CD4-positive, alpha-beta T cell treated with Interleukin-10 for 1 hour (primary cell): ENCODE measurements around the gene MCU.
"Not testable (repeated sequence)": the region's sequence is repeated elsewhere in the genome, so short reads cannot be mapped to it uniquely, and the experiment has no call there.

Experiments
- DNase-seq: peaks from one replicate; pipeline ENCODE4 v3.0.0-alpha.2; 2020

The MCU gene, protein sequence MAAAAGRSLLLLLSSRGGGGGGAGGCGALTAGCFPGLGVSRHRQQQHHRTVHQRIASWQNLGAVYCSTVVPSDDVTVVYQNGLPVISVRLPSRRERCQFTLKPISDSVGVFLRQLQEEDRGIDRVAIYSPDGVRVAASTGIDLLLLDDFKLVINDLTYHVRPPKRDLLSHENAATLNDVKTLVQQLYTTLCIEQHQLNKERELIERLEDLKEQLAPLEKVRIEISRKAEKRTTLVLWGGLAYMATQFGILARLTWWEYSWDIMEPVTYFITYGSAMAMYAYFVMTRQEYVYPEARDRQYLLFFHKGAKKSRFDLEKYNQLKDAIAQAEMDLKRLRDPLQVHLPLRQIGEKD

GRCh38 chr10:72691863-72692743 is at the start of gene MCU:
TSS of gene MCU (plus strand) at chr10:72692143. CDS start at chr10:72692152, 9 bp downstream.
- peak; percentile 93 for DNase-seq

DNA sequence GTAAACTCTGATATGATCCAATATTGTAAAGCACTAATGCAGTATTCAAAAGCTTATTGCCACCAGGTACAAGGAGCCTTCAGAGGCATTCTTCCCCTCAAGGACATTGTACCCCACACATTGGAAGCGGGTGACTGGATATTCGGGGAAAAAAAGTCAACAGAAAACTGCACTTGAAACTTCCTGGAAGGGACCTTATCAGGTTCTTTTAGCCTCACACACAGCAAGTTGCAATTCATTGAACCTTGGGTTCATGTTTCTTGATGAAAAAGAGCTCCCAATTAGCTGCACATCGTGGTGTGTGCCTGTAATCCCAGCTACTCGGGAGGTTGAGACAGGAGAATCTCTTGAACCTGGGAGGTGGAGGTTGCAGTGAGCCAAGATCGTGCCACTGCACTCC is 49.6 kb upstream of the MCU start:
- no peak for DNase-seq

DNA sequence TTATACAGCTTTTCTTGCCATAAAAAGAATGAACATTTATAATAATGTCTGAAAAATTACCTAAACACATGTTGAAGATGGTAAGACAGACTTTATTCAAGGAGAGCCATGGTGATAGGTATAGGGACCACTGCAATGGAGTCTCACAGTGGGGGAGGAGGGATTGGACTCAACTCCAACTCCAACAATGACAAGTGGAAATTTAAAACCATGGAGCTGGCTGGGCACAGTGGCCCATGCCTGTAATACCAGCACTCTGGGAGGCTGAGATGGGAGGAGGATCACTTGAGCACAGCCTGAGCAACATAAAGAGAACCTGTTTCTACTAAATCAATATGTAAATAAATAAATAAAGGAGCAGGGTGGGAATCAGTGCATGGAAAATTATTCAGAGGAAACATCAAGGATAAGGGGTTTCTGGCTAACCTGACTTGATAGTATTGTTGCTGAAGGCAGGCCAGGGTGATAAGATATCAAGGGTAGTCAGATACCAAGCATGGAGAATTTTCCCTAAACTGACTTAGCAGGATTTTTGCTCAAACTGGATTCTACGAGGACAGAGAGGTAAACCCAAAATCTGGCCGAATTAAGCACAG is 46.6 kb upstream of the MCU start:
- no peak for DNase-seq

DNA sequence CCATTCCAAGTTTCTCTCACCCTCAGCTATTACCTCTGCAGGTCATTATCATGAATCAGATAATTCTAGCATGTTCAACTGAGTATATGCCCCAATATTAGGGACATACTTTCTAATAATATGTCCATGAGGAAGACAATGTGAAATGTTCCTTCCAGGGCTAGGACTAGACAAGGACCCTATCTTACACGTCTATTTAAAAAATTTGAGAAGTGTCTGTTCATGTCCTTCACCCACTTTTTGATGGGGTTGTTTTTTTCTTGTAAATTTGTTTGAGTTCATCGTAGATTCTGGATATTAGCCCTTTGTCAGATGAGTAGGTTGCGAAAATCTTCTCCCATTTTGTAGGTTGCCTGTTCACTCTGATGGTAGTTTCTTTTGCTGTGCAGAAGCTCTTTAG is 45.0 kb upstream of the MCU start:
- DNase-seq: not testable (repeated sequence)

- DNase-seq: no peak
Observed at GRCh38 chr10:72648301-72648700, 43.6 kb upstream of the MCU start.

- no peak for DNase-seq
Observed at GRCh38 chr10:72649291-72649690, 42.7 kb upstream of the MCU start.

DNA sequence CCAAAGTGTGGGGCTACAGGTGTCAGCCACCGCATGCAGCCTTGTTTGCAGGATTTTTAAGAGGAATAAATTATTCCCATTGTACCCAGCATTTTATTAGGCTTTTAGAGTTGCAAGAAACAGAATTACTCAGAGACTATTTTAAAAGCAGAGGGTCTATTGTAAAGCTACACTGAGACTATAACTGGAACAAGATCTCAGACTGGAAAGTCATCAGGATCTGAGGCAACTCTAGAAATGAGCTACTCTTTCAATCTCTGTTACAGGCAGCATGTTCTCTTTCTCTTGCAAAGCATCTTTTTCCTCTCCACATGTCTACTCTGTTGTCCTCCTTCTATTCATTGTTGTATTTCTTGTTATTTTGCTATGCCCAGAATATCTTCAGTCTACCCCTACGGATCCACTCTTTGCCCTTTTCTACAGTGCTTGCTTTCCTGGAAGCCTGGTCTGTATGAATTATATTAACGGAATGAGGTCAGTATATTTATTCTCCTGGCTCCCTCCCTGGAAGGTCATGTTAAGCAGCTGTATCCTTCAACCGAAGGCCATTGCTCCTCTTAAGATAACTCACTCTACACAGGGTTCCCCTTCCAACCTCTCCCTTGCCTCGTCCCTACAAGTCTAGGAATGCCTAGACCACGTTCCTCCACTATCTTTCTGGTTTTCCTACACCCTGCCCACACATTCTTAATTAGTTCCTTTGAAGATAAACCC is 38.4 kb upstream of the MCU start:
- no peak for DNase-seq

DNA sequence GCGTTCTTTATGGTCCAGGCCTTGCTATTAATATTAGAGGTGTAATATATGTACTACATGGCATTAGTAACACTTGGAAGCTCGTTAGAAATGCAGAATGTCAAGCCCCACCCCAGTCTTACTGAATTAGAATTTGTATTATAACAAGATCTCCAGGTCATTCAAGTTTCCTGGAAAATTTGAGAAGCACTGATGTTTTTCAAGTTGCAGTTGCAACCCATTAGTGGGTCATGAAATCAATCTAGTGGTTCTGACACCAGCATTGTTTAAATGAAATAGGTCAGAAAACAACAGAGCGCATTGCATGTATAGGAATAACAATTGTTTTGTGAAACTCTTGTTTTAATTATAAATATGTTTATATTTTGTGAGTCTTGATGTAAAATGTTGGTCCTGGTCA is 37.2 kb upstream of the MCU start:
- no peak for DNase-seq

GRCh38 chr10:72658696-72659400 is 33.1 kb upstream of the MCU start:
- DNase-seq: no peak

DNA sequence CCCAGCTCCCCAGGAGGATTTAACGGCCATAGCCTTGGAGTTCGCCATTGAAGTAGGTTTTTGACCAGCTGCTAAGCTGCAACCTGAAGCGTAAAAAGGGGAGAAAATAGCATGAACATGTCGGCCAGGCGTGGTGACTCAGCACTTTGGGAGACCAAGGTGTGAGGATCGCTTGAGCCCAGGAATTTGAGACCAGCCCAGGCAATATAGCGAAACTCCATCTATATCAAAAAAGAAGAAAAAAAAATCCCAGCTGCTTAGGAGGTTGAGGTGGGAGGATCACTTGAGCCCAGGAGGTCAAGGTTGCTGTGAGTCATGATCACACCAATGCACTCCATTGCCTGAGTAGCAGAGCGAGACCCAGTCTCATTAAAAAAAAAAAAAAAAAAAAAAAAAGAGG is 32.2 kb upstream of the MCU start:
- no peak for DNase-seq

DNA sequence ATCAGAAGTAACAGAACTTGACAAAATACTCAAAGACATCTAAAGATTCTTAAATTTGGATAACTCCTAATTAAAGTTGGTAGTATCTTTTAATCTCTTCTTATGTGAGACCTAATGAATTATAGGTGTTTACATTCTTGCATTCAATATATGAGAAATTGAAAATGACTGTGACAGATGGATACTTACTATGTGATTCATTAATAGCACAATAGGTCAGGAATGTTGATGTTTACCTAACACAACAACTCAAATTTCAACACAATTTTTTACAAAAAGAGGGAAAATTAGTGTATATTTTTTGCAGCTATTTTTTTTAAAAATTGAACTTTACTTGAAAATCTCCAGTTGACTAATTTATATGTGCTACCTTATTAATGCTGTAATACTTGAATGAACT is 31.7 kb upstream of the MCU start:
- DNase-seq: no peak

DNA sequence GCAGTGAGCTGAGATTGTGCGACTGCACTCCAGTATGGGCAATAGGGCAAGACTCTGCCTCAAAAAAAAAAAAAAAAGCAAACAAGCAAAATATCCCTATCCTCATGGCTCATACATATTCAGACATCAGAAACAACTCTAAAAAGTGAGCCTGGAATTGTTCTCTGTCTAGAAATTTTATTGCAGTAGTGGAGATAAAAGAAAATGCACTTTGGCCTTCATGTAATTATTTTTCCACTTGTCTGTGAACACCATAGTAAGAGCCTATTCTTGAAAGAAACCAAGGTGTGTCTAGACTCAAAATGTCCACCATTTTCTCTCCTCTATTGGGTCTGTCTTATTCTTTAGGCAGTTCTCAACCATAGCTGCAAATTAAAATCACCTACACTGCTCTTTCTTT is 30.5 kb upstream of the MCU start:
- DNase-seq: no peak

DNA sequence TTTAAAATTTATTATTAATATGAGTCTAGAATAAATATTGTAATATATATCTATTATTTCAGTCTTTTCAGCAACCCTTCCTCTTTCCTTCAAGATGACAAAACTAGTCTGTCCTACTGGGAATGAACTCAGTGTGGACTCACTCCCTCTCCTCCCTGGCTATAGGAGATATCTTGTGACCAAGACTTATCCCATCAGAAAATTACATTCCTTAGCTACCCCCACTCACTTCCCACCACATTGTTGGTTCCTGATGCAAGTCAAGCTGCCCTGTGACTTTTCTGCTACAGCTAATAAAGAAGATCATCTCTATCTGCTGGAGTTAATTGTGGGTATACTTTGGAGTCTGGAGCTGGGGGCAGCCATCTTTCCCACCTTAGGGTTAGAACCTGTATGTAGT is 28.0 kb upstream of the MCU start:
- no peak for DNase-seq

GRCh38 chr10:72665925-72666324 is 26.0 kb upstream of the MCU start:
- DNase-seq: no peak

- DNase-seq: no peak
Observed at GRCh38 chr10:72667207-72667864, 24.6 kb upstream of the MCU start.

DNA sequence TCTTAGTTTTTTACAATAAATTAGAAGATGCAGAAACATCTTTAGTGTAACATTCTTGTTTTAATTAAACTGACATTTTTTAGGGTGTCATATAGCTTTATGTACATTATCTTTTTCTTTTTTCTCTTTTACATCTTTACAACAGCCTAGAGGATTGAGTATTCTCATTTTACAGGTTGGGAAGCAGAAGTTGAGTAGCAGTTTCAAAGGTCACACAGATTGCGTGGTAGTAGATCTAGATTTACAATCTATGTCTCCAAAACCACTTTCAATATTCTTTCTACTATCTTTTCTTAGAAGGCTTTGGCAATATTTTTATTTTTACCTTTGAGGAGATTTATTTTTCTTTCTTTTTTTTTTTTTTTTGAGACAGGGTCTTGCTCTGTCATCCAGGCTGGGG is 18.7 kb upstream of the MCU start:
- no peak for DNase-seq

GRCh38 chr10:72674174-72674573 is 17.8 kb upstream of the MCU start:
- not testable (repeated sequence) for DNase-seq

- no peak for DNase-seq
Observed at GRCh38 chr10:72679838-72680241, 12.1 kb upstream of the MCU start.

- DNase-seq: no peak
Observed at GRCh38 chr10:72682638-72683037, 9.3 kb upstream of the MCU start.

GRCh38 chr10:72685264-72685921 is 6.5 kb upstream of the MCU start:
- no peak for DNase-seq

GRCh38 chr10:72686430-72686829 is 5.5 kb upstream of the MCU start:
- DNase-seq: not testable (repeated sequence)
